Esophagus muscularis mucosa (tissue), 4 donors: ENCODE data around the gene TENM4. TPM values are rescaled to one million over a fixed set of nuclear protein-coding genes. Genes with fewer than 3 reads are reported as not detected.

ENCODE experiments used
- DNase-seq: peaks from one replicate; pipeline ENCODE4 v3.0.0-alpha.2; 2017; ENCODE audit errors: extremely low spot score
- H3K27ac ChIP-seq, 4 donors: fragments of 200-600 bp; sonication (generic); replicated peaks in 1 of 4; 1 replicate in 3 of 4; 2 replicates in 1 of 4; pipeline ENCODE4 v1.5.1; 2016 to 2019; ENCODE audit warnings: mild to moderate bottlenecking in 1 of 4
- H3K27me3 ChIP-seq, 4 donors: fragments of 200-600 bp; sonication (generic); one replicate each; pipeline versions ENCODE4 v1.5.1 to v1.6.0; 2016 to 2019
- H3K36me3 ChIP-seq, 4 donors: fragments of 200-600 bp; sonication (generic); one replicate each; pipeline ENCODE4 v1.5.1; 2016 to 2019
- H3K4me1 ChIP-seq, 4 donors: fragments of 200-600 bp; sonication (generic); one replicate each; pipeline ENCODE4 v1.5.1; 2016 to 2019
- H3K4me3 ChIP-seq, 4 donors: fragments of 200-600 bp; sonication (generic); 1 replicate in 2 of 4; 2 replicates in 2 of 4; pipeline ENCODE4 v1.5.1; 2016 to 2019; ENCODE audit warnings: mild to moderate bottlenecking in 4 of 4, moderate library complexity in 1 of 4
- H3K9me3 ChIP-seq, 4 donors: fragments of 200-600 bp; sonication (generic); 1 replicate in 3 of 4; 2 replicates in 1 of 4; pipeline ENCODE4 v1.5.1; 2016 to 2019
- CTCF ChIP-seq, 3 experiments: fragments of 200-600 bp in 2 of 3; fragments of 450-650 bp in 1 of 3; sonication (generic) in 2 of 3; IDR thresholded peaks; one replicate each; pipeline ENCODE4 v1.5.1; 2017 to 2019; ENCODE audit warnings: antibody characterized with exemption in 3 of 3, mild to moderate bottlenecking in 2 of 3, moderate library complexity in 1 of 3
- EP300 ChIP-seq: sonication (generic); formaldehyde crosslinking; IDR thresholded peaks from one replicate; pipeline ENCODE4 v1.6.1; 2017; ENCODE audit warnings: antibody characterized with exemption
- POLR2A ChIP-seq: fragments of 450-650 bp; IDR thresholded peaks from one replicate; pipeline ENCODE4 v1.6.1; 2017; ENCODE audit warnings: antibody characterized with exemption, moderate library complexity, mild to moderate bottlenecking, low read depth
- POLR2AphosphoS5 ChIP-seq, 2 donors: sonication (generic); formaldehyde crosslinking; IDR thresholded peaks; one replicate each; pipeline ENCODE4 v1.6.1; 2017; ENCODE audit warnings: antibody characterized with exemption in 2 of 2
- WGBS: methylation state at CpG from one replicate; pipeline ENCODE4 v1.1.5; 2018; 5-methylcytosine and 5-hydroxymethylcytosine counted together
- intact Hi-C: fragments of 100-400 bp; cut with DNase I; formaldehyde crosslinking; loops from one replicate; pipeline ENCODE4 v1.15.1; 2023
- total RNA-seq, 4 donors: library from RNA; depleted of rRNA; stranded (reverse); fragments of >200 nt; gene quantifications; one replicate each; pipeline versions ENCODE4 v1.1.0 to v1.2.1, GENCODE V29; 2016

The TENM4 gene
- total RNA-seq, 4 donors from 2014 or later: 4.1 to 9.6 (median 8.0) TPM

GRCh38 chr11:78938971-78939370, 501.9 kb downstream of the TENM4 start:
- 72% methylated on average over 7 of the region's 7 CpGs for WGBS
- H3K4me3 ChIP-seq: no peak overlapping the region
- intact Hi-C loops: no loop called here
- no peaks in the 10 kb centered on the region for H3K9me3 ChIP-seq
- H3K36me3 ChIP-seq: no peaks in the 10 kb centered on the region
- no peak for DNase-seq
- no peak for TF ChIP-seq CTCF (IDR thresholded peaks at IDR 0.05)
- TF ChIP-seq EP300: no peak
- TF ChIP-seq POLR2AphosphoS5 (IDR thresholded peaks at IDR 0.05): no peak
- TF ChIP-seq POLR2A: no peak
- peaks cover 0 to 9% (median 0%) of the 10 kb centered on the region in 4 donors for H3K4me1 ChIP-seq
- no peak overlapping the region for H3K27ac ChIP-seq
- H3K27me3 ChIP-seq: no peaks in the 10 kb centered on the region

GRCh38 chr11:78938036-78938435, 502.8 kb downstream of the TENM4 start:
- peaks cover 0 to 9% (median 0%) of the 10 kb centered on the region in 4 donors for H3K4me1 ChIP-seq
- no peak for TF ChIP-seq EP300
- TF ChIP-seq CTCF (IDR thresholded peaks at IDR 0.05): no peak
- TF ChIP-seq POLR2AphosphoS5 (IDR thresholded peaks at IDR 0.05): no peak
- no peak for TF ChIP-seq POLR2A
- no peaks in the 10 kb centered on the region for H3K36me3 ChIP-seq
- WGBS: 91% methylated on average over 1 of the region's 1 CpG
- H3K9me3 ChIP-seq: no peaks in the 10 kb centered on the region
- intact Hi-C loops: no loop called here
- H3K4me3 ChIP-seq: no peak overlapping the region
- H3K27ac ChIP-seq: no peak overlapping the region
- DNase-seq: no peak
- H3K27me3 ChIP-seq: no peaks in the 10 kb centered on the region

GRCh38 chr11:78935398-78936068, 505.3 kb downstream of the TENM4 start:
- WGBS: 74% methylated on average over 4 of the region's 4 CpGs
- Histone ChIP-seq H3K9me3 (no peaks in the 10 kb centered on the region), H3K36me3 (no peaks in the 10 kb centered on the region), H3K27me3 (no peaks in the 10 kb centered on the region), H3K27ac (no peak overlapping the region), H3K4me3 (no peak overlapping the region), H3K4me1 (peaks cover 0 to 15% (median 7%) of the 10 kb centered on the region in 4 donors)
- intact Hi-C loops: no loop called here
- TF ChIP-seq POLR2AphosphoS5 (IDR thresholded peaks at IDR 0.05): no peak
- no peak for TF ChIP-seq EP300
- TF ChIP-seq POLR2A: no peak
- no peak for TF ChIP-seq CTCF (IDR thresholded peaks at IDR 0.05)
- DNase-seq: no peak

GRCh38 chr11:78933350-78933749, 507.5 kb downstream of the TENM4 start:
- intact Hi-C loops: no loop called here
- WGBS: 78% methylated on average over 5 of the region's 5 CpGs
- Histone ChIP-seq H3K9me3 (no peaks in the 10 kb centered on the region), H3K36me3 (no peaks in the 10 kb centered on the region), H3K27ac (no peak overlapping the region), H3K4me3 (no peak overlapping the region), H3K4me1 (peaks cover 0 to 15% (median 8%) of the 10 kb centered on the region in 4 donors), H3K27me3 (no peaks in the 10 kb centered on the region)
- DNase-seq: no peak
- TF ChIP-seq CTCF (IDR thresholded peaks at IDR 0.05) (no peak), POLR2A (no peak), EP300 (no peak), POLR2AphosphoS5 (IDR thresholded peaks at IDR 0.05) (no peak)

- DNase-seq: no peak
- Histone ChIP-seq H3K9me3 (no peaks in the 10 kb centered on the region), H3K36me3 (no peaks in the 10 kb centered on the region), H3K27ac (no peak overlapping the region), H3K4me1 (peaks cover 0 to 15% (median 8%) of the 10 kb centered on the region in 4 donors), H3K27me3 (no peaks in the 10 kb centered on the region), H3K4me3 (no peak overlapping the region)
- TF ChIP-seq CTCF (IDR thresholded peaks at IDR 0.05) (no peak), POLR2AphosphoS5 (IDR thresholded peaks at IDR 0.05) (no peak), EP300 (no peak), POLR2A (no peak)
- WGBS: 100% methylated on average over 7 of the region's 11 CpGs
- intact Hi-C loops: no loop called here
Observed at GRCh38 chr11:78932757-78933156, 508.1 kb downstream of the TENM4 start.
